ENCODE data around the gene KBTBD13.
"Not testable (repeated sequence)": the region's sequence is repeated elsewhere in the genome, so short reads cannot be mapped to it uniquely, and the experiment has no call there.

The KBTBD13 gene

GRCh38 chr15:65071381-65071811 is 5.2 kb upstream of the KBTBD13 start:
- DNase-seq: no peak

DNA sequence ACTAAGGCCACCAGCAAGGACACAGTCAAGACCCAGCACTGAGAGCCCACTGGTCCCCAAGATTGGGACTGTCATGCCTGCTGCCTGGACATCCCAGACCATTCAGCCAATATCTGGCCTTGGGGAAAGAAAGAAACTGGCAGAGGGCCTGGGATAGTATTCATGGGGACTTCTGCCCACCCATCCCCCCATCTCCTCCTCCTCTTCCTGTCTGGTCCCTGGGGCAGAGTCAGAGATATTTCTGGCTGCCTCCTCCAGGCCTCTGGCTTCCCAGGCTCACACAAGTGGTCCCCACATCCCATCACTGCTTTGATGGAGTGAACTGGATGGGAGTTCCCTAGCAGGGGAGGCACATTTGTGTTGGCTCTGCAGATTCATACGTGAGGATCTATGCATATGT is 4.5 kb upstream of the KBTBD13 start:
- DNase-seq: no peak

GRCh38 chr15:65072617-65073016 is 3.9 kb upstream of the KBTBD13 start:
- no peak for DNase-seq

DNA sequence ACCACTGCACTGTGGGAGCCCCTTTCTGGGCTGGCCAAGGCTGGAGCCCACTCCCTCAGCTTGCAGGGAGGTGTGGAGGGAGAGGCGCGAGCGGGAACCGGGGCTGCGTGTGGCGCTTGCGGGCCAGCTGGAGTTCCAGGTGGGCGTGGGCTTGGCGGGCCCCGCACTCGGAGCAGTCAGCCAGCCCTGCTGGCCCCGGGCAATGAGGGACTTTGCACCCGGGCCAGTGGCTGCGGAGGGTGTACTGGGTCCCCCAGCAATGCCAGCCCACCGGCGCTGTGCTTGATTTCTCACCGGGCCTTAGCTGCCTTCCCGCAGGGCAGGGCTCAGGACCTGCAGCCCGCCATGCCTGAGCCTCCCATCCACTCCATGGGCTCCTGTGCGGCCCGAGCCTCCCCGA is 1.6 kb upstream of the KBTBD13 start:
- DNase-seq: not testable (repeated sequence)

DNA sequence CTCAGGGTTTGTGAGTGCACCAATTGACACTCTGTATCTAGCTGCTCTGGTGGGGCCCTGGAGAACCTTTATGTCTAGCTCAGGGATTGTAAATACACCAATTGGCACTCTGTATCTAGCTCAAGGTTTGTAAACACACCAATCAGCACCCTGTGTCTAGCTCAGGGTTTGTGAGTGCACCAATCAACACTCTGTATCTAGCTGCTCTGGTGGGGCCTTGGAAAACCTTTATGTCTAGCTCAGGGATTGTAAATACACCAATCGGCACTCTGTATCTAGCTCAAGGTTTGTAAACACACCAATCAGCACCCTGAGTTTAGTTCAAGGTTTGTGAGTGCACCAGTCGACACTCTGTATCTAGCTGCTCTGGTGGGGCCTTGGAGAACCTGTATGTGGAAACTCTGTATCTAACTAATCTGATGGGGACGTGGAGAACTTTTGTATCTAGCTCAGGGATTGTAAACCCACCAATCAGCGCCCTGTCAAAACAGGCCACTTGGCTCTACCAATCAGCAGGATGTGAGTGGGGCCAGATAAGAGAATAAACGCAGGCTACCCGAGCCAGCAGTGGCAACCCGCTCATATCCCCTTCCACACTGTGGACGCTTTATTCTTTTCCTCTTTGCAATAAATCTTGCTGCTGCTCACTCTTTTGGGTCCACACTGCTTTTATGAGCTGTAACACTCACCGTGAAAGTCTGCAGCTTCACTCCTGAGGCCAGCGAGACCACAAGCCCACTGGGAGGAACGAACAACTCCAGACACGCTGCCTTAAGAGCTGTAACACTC is 745 bp upstream of the KBTBD13 start:
- DNase-seq: not testable (repeated sequence)

- DNase-seq: no peak
These were observed 890 bp downstream of the KBTBD13 start for GRCh38 chr15:65077291-65077980.

DNA sequence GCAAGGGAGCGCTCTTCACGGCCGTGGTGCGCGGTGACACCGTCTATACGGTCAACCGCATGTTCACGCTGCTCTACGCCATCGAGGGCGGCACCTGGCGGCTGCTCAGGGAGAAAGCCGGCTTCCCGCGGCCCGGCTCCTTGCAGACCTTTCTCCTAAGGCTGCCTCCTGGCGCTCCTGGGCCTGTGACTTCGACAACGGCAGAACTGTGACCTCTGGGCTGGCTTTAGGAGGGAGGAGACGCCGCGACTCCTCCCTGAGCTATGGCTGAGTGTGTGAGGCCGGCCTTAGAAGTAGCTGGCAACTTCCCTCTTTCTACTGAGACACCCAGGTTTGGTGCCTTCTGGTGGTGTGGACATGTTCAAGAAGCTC is 1.4 kb downstream of the KBTBD13 start:
- peak; percentile 47 for DNase-seq

- no peak for DNase-seq
These were observed 3.0 kb downstream of the KBTBD13 start for GRCh38 chr15:65079580-65079979.

- no peak for DNase-seq
These were observed 4.7 kb downstream of the KBTBD13 start for GRCh38 chr15:65081270-65081669.

DNA sequence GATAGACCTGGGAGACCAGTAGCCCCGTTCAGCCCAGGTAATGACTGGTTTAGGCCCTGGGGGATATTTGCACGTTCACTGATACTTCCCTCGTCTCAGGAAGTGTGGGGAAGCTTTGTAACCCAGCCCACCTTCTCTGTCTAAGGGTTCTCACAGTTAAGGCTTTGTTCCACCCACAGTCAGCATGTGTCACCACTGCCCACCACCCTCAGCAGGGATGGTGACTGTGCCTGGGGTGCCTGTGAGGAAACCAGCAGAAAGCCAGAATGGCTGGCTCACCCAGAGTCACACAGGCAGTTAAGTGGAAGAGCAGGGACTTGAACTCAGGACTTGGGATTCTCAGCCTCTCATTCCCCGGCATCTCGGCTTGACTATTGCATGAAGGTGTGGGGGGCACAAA is 5.2 kb downstream of the KBTBD13 start:
- DNase-seq: no peak

GRCh38 chr15:65082303-65082953 is 5.9 kb downstream of the KBTBD13 start:
- DNase-seq: no peak

DNA sequence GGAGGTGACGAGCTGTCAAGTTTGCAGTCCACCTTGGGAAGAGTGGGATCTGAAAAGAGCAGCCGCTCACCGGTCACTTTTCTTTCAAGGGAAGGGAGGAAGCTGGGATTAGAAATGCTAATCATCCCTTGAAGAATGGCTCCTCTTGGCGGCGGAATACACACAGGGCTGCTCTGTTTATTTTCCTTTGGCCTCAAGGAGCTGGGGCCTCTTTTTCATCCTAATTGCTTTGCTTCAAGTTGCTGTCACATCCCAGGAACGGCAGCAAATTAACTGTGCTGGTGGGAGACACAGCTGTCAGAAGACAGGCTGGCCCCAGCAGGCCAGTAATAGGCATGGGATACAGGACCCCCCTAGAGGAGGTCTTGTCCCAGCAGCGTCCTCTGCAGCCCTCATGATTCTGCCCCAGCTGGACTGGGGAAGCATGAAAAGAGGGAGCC is 6.7 kb downstream of the KBTBD13 start:
- no peak for DNase-seq

- no peak for DNase-seq
These were observed 8.1 kb downstream of the KBTBD13 start for GRCh38 chr15:65084500-65085206.

GRCh38 chr15:65085207-65085753 is 8.7 kb downstream of the KBTBD13 start:
- no peak for DNase-seq

DNA sequence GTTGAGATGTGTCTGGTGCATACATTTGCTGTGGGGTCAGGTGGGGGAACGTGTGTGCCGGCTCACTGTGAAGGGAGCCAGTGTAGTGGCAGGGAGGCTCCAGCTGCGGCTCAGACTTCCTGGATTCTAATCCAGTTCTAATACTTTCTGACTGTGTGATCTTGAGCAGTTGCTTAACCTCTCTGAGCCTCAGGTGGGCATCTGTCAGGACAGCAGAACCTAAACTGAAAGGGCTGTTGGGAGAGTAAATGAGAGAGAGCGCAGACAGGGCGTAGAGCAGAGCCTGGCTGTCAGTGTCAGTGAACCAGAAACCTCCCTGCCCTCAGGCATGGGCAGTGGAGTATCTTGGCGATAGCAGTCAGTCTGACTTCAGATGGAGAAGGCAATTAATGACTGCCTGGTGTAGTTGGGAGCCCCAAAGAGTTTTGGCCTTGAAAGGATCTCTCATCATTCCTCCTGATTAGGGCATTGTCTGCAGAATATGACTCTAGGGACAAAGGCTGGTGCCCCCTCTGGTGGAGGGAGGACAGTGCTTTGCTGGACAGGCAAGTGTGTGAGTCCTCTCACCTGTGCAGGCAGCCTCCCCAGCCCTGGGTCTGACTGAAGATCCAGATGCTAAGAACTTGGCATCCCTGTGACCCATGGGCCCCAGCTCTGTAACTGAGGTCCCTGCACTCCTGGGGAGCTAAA is 9.6 kb downstream of the KBTBD13 start:
- no peak for DNase-seq

- DNase-seq: no peak
These were observed 10.2 kb downstream of the KBTBD13 start for GRCh38 chr15:65086680-65087111.

- no peak for DNase-seq
These were observed 10.9 kb downstream of the KBTBD13 start for GRCh38 chr15:65087411-65087810.

DNA sequence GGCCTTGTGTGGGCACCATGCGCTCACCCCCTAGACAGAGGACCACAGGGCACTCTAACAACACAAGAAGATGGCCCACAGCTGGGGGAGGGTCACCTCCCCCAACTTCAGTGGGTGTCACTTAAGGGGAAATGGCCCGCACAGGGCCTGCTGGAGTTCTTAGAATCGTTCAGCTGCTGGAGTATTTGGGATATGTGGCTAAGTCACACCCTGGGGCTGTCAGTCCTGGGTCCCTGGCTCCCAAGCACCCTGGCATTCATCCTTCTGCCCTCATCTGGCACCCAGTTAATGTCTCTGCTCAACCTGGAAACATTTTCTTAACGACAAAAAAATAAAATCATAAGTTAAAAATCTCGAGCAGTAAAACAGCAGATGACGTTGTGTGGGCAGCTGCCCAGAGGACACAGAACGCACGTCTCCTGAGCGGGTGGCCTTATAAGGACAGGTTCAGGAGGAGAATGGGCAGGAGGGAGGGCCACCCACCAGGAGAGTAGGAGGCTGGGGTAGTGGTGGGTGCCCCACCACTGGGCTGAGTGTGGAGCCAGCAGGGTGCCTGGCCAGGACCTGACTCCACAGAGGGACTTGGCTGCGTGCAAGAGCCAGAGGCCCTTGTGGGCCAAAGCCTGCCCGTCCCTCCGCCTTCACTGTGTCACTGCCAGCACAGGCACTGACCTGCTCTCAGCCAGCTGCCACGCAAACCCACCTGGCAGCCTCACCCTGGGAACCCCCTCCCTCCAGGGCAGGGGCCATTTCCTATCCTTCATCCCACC is 11.5 kb downstream of the KBTBD13 start:
- no peak for DNase-seq

DNA sequence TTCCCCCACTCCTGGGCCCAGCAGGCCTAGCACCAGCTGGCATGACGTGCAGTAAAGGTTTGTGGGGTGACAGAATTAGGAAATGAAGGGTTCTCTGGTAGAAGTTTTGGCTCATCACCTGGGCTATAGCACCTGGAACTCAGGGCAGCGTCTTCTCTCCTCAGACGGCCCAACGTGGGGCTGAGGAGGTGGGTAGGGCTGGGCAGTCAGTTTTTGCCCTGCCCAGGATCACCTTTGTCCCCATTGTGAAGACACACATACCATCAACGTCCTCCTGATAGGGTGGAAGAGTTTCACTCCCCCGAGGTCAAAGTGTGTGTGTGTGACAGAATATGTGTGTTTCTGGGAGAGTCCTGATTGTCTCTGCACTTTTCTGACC is 12.1 kb downstream of the KBTBD13 start:
- no peak for DNase-seq

DNA sequence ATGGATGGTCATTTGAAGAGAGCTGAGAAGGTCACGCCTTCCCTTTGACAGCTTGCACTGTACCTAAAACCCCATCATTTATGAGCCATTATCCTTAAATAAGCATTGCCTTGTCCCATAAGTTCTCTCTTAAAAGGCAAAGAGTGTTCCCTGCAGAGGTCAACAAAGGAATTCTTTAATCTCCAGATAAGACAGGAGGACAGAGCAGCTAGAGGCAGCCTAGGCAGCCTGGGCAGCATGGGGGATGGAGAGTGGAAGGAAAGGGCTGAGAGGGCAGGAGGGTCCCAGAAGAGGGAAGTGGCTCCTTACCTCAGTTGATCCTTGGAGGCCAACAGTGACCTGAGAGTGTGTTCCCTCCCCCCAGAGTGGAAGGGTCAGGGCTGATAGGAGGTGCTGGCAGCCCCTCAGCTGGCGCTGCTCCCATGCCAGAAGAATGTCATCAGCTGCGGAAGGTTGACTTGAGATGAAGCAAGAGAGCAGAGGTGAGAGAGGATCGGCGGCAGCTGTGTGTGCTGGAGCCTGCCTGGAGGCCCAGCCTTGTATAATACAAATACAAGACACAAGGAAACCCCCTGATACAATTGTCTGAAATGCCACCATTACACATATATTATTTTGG is 12.8 kb downstream of the KBTBD13 start:
- DNase-seq: no peak
